ENCODE results near the gene CCDC169.

DNA sequence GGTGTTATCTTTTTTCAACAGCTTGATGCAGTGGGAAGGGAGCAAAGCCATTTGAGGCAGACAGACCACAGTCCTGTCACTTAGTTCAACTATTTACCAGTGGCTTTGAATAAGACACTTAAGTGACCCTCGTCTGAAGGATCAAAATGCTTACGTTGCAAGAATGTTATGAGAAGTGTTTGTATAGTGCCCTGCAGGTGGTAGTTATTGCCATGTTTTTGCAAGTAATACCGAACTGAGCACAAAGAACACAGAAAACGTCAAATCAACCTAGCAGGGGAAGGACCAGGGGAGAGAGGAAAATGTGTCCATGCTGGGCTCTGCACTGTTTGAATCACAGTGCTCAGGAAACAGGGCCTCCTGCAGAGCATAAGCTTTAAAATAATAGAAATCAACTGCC is 86.0 kb downstream of the CCDC169 start:
- TF ChIP-seq CTCF (IDR thresholded peaks at IDR 0.05; ENCODE audit: low read length) (no peak), EZH2 (IDR thresholded peaks at IDR 0.05; ENCODE audit: borderline replicate concordance, low read length) (no peak)

All from OCI-LY1 (cell line).